DOHH2 (cell line): Measurements from ENCODE around the gene KANTR.

Experiments used
- H3F3A ChIP-seq: fragments of 200-600 bp; sonication (generic), shearing (Covaris generic); 2 replicates; pipeline ENCODE4 v1.6.0; 2016; ENCODE audit warnings: antibody characterized with exemption, mild to moderate bottlenecking; ENCODE audit not compliant: control insufficient read depth, insufficient read depth
- H3K27ac ChIP-seq: fragments of 200-600 bp; sonication (generic); 2 replicates; pipeline ENCODE4 v1.5.1; 2014; ENCODE audit warnings: low read depth, mild to moderate bottlenecking, low read length, moderate library complexity
- H3K27me3 ChIP-seq: fragments of 200-600 bp; sonication (generic); 2 replicates; pipeline ENCODE4 v1.6.1; 2014; ENCODE audit warnings: mild to moderate bottlenecking, low read length, mixed read lengths; ENCODE audit not compliant: control insufficient read depth
- H3K36me3 ChIP-seq: fragments of 200-600 bp; sonication (generic); 2 replicates; pipeline ENCODE4 v1.6.1; 2014; ENCODE audit warnings: mild to moderate bottlenecking, low read length, moderate library complexity, mixed read lengths; ENCODE audit not compliant: control insufficient read depth
- H3K4me1 ChIP-seq: fragments of 200-600 bp; sonication (generic); 2 replicates; pipeline ENCODE4 v1.6.1; 2014; ENCODE audit warnings: mild to moderate bottlenecking, low read length, mixed read lengths; ENCODE audit not compliant: control insufficient read depth
- H3K4me2 ChIP-seq: fragments of 200-600 bp; sonication (generic); 2 replicates; pipeline ENCODE4 v1.6.0; 2014; ENCODE audit warnings: mild to moderate bottlenecking, low read length, moderate library complexity
- H3K4me3 ChIP-seq: fragments of 200-600 bp; sonication (generic); 2 replicates; pipeline ENCODE4 v1.5.1; 2014; ENCODE audit warnings: mild to moderate bottlenecking, low read length, mixed read lengths
- H3K79me2 ChIP-seq: fragments of 200-600 bp; sonication (generic); 2 replicates; pipeline ENCODE4 v1.6.1; 2014; ENCODE audit warnings: mild to moderate bottlenecking, low read length, mixed read lengths; ENCODE audit not compliant: control insufficient read depth
- H3K9me2 ChIP-seq: fragments of 200-600 bp; sonication (generic); replicated peaks from 2 replicates; pipeline ENCODE4 v1.6.1; 2014; ENCODE audit warnings: mild to moderate bottlenecking, low read length, mixed read lengths; ENCODE audit not compliant: control insufficient read depth
- H3K9me3 ChIP-seq: fragments of 200-600 bp; sonication (generic); 2 replicates; pipeline ENCODE4 v1.6.1; 2014; ENCODE audit warnings: antibody characterized with exemption, low read length, mixed read lengths; ENCODE audit not compliant: control insufficient read depth, insufficient read depth
- H4K20me1 ChIP-seq: fragments of 200-600 bp; sonication (generic); 2 replicates; pipeline ENCODE4 v1.6.0; 2014; ENCODE audit warnings: low read depth, mild to moderate bottlenecking, antibody characterized with exemption, low read length, moderate library complexity; ENCODE audit not compliant: control insufficient read depth, insufficient read depth
- CTCF ChIP-seq: fragments of 200-600 bp; sonication (generic); IDR thresholded peaks from one replicate; pipeline ENCODE4 v1.5.1; 2014; ENCODE audit warnings: antibody characterized with exemption, mild to moderate bottlenecking, low read depth, low read length; ENCODE audit not compliant: poor library complexity, severe bottlenecking
- EZH2phosphoT487 ChIP-seq: fragments of 200-600 bp; sonication (generic); IDR thresholded peaks from 2 replicates; pipeline ENCODE4 v1.6.1; 2017; ENCODE audit warnings: borderline replicate concordance, mild to moderate bottlenecking, antibody characterized with exemption, low read length, moderate library complexity, mixed read lengths

KANTR gene

GRCh38 chrX:53084863-53085262, 9.1 kb upstream of the KANTR start:
- Histone ChIP-seq H3K9me2 (no peaks in the 10 kb centered on the region), H3K79me2 (peaks cover 23% of the 10 kb centered on the region), H3K27ac (no peak overlapping the region), H3K36me3 (peaks cover 49% of the 10 kb centered on the region), H3K4me2 (no peak overlapping the region), H3F3A (0 out of 2 replicates have a peak, but pooled peaks cover 6% of the 10 kb centered on the region), H3K4me3 (no peak overlapping the region), H3K9me3 (no peaks in the 10 kb centered on the region), H3K4me1 (peaks cover 30% of the 10 kb centered on the region), H4K20me1 (0 out of 2 replicates have a peak, but pooled peaks cover 4% of the 10 kb centered on the region), H3K27me3 (no peaks in the 10 kb centered on the region)
- TF ChIP-seq EZH2phosphoT487 (no peak), CTCF (no peak)

GRCh38 chrX:53085661-53086229, 8.2 kb upstream of the KANTR start:
- Histone ChIP-seq H3K4me1 (peaks cover 28% of the 10 kb centered on the region), H3K4me2 (no peak overlapping the region), H3K9me2 (no peaks in the 10 kb centered on the region), H3K36me3 (peaks cover 49% of the 10 kb centered on the region), H3F3A (0 out of 2 replicates have a peak, but pooled peaks cover under 1% of the 10 kb centered on the region), H3K27me3 (no peaks in the 10 kb centered on the region), H3K9me3 (no peaks in the 10 kb centered on the region), H3K27ac (no peak overlapping the region), H3K79me2 (peaks cover 23% of the 10 kb centered on the region), H4K20me1 (0 out of 2 replicates have a peak, but pooled peaks cover 4% of the 10 kb centered on the region), H3K4me3 (no peak overlapping the region)
- no peak for TF ChIP-seq EZH2phosphoT487
- TF ChIP-seq CTCF = no peak

DNA sequence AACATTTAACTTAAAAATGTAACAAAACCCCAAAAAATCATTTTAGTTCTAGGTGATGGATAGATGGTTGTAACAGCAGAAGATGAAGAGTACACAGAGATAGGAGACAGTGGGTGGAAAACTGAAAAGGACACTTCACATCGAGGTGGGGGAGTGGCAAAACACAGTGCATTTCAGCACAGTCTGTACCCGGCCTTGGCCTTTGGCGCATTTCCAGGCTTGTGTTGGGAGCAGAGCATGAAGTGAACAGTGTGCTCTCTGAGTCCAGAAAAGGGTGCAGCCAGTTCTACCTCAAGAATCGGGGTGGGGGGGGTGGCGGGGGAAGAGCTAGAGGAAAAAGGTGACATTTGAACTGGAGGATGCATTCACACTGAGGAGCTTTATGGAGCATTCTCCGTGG, 7.5 kb upstream of the KANTR start:
- no peaks in the 10 kb centered on the region for H3K9me2 ChIP-seq
- H3K27me3 ChIP-seq = no peaks in the 10 kb centered on the region
- H4K20me1 ChIP-seq = 0 out of 2 replicates have a peak, but pooled peaks cover 4% of the 10 kb centered on the region
- H3K79me2 ChIP-seq = peaks cover 23% of the 10 kb centered on the region
- no peak overlapping the region for H3K27ac ChIP-seq
- H3F3A ChIP-seq = no peaks in the 10 kb centered on the region
- no peak for TF ChIP-seq EZH2phosphoT487
- no peak for TF ChIP-seq CTCF
- no peaks in the 10 kb centered on the region for H3K9me3 ChIP-seq
- peaks cover 24% of the 10 kb centered on the region for H3K4me1 ChIP-seq
- no peak overlapping the region for H3K4me2 ChIP-seq
- H3K4me3 ChIP-seq = no peak overlapping the region
- H3K36me3 ChIP-seq = peaks cover 49% of the 10 kb centered on the region
